Endothelial cell (in vitro differentiated cells): ENCODE data around the gene LAMA2. TPM values are rescaled to one million over a fixed set of nuclear protein-coding genes. Genes with fewer than 3 reads are reported as not detected.

Source experiments
- DNase-seq: peaks from one replicate; pipeline ENCODE4 v3.0.0; 2021; ENCODE audit warnings: low spot score
- H3K27ac Mint-ChIP-seq: one replicate; pipeline ENCODE4 v1.8.0; 2021; ENCODE audit warnings: mixed read lengths, inconsistent platforms; ENCODE audit not compliant: unreplicated experiment
- H3K27me3 Mint-ChIP-seq: one replicate; pipeline ENCODE4 v1.8.0; 2021; ENCODE audit warnings: mild to moderate bottlenecking, moderate library complexity, mixed read lengths, inconsistent platforms; ENCODE audit not compliant: unreplicated experiment
- H3K36me3 Mint-ChIP-seq: one replicate; pipeline ENCODE4 v1.8.0; 2021; ENCODE audit warnings: mild to moderate bottlenecking, low read depth, mixed read lengths, inconsistent platforms; ENCODE audit not compliant: unreplicated experiment
- H3K4me1 Mint-ChIP-seq: one replicate; pipeline ENCODE4 v1.8.0; 2021; ENCODE audit warnings: mild to moderate bottlenecking, mixed read lengths, inconsistent platforms; ENCODE audit not compliant: unreplicated experiment
- H3K4me3 Mint-ChIP-seq: one replicate; pipeline ENCODE4 v1.8.0; 2021; ENCODE audit warnings: mild to moderate bottlenecking, mixed read lengths, inconsistent platforms; ENCODE audit not compliant: unreplicated experiment
- H3K9me3 Mint-ChIP-seq: one replicate; pipeline ENCODE4 v1.8.0; 2021; ENCODE audit warnings: mixed read lengths, inconsistent platforms; ENCODE audit not compliant: unreplicated experiment
- CTCF ChIP-seq: fragments of 200-600 bp; sonication (generic); IDR thresholded peaks from one replicate; pipeline ENCODE4 v1.5.0; 2021; ENCODE audit warnings: antibody characterized with exemption; ENCODE audit not compliant: unreplicated experiment
- total RNA-seq: library from RNA; stranded (reverse); fragmentation: NEBNext Ultra II Directional; extraction: Animal tissue kit (Norgen Biotek cat#: 25700); gene quantifications from one replicate; pipeline ENCODE4 v1.2.1, GENCODE V29; 2021; ENCODE audit not compliant: unreplicated experiment

The LAMA2 gene
- total RNA-seq, 1 donor from 2014 or later, result 2.0 TPM

- no peaks in the 10 kb centered on the region for H3K36me3 Mint-ChIP-seq
- no peaks in the 10 kb centered on the region for H3K4me1 Mint-ChIP-seq
- no peak for TF ChIP-seq CTCF
- H3K9me3 Mint-ChIP-seq, result no peaks in the 10 kb centered on the region
- DNase-seq, result no peak
- H3K27me3 Mint-ChIP-seq, result peaks cover under 1% of the 10 kb centered on the region
- H3K27ac Mint-ChIP-seq, result no peak overlapping the region
- H3K4me3 Mint-ChIP-seq, result no peak overlapping the region
Observed at GRCh38 chr6:129279343-129280292, 396.7 kb downstream of the LAMA2 start.

GRCh38 chr6:129280293-129280644 lies 397.3 kb downstream of the LAMA2 start:
- no peak for TF ChIP-seq CTCF
- Mint-ChIP-seq H3K27me3 (peaks cover 2% of the 10 kb centered on the region), H3K36me3 (no peaks in the 10 kb centered on the region), H3K27ac (no peak overlapping the region), H3K4me1 (no peaks in the 10 kb centered on the region), H3K9me3 (no peaks in the 10 kb centered on the region), H3K4me3 (no peak overlapping the region)
- DNase-seq, result no peak

GRCh38 chr6:129280749-129281148 lies 397.8 kb downstream of the LAMA2 start:
- TF ChIP-seq CTCF, result no peak
- no peak for DNase-seq
- no peaks in the 10 kb centered on the region for H3K4me1 Mint-ChIP-seq
- H3K4me3 Mint-ChIP-seq, result no peak overlapping the region
- peaks cover 2% of the 10 kb centered on the region for H3K27me3 Mint-ChIP-seq
- H3K36me3 Mint-ChIP-seq, result no peaks in the 10 kb centered on the region
- no peak overlapping the region for H3K27ac Mint-ChIP-seq
- no peaks in the 10 kb centered on the region for H3K9me3 Mint-ChIP-seq

GRCh38 chr6:129281168-129281796 lies 398.3 kb downstream of the LAMA2 start:
- H3K27me3 Mint-ChIP-seq, result peaks cover 2% of the 10 kb centered on the region
- no peaks in the 10 kb centered on the region for H3K9me3 Mint-ChIP-seq
- no peak overlapping the region for H3K27ac Mint-ChIP-seq
- H3K4me3 Mint-ChIP-seq, result no peak overlapping the region
- no peak for DNase-seq
- TF ChIP-seq CTCF, result no peak
- H3K36me3 Mint-ChIP-seq, result no peaks in the 10 kb centered on the region
- H3K4me1 Mint-ChIP-seq, result no peaks in the 10 kb centered on the region

- Mint-ChIP-seq H3K9me3 (no peaks in the 10 kb centered on the region), H3K4me3 (no peak overlapping the region), H3K27me3 (peaks cover 2% of the 10 kb centered on the region), H3K36me3 (no peaks in the 10 kb centered on the region), H3K4me1 (no peaks in the 10 kb centered on the region), H3K27ac (no peak overlapping the region)
- no peak for DNase-seq
- no peak for TF ChIP-seq CTCF
Observed at GRCh38 chr6:129282019-129282418, 399.1 kb downstream of the LAMA2 start.
